HG02981 (cell line): ENCODE measurements around the gene ZNF862.
"Not testable (repeated sequence)": the region's sequence is repeated elsewhere in the genome, so short reads cannot be mapped to it uniquely, and the experiment has no call there.

Experiments
- ATAC-seq: cut with Tn5 transposase; IDR thresholded peaks from one replicate; pipeline ENCODE4 v1.9.1; 2021; ENCODE audit warnings: mild to moderate bottlenecking, moderate library complexity; ENCODE audit not compliant: unreplicated experiment

Gene ZNF862

DNA sequence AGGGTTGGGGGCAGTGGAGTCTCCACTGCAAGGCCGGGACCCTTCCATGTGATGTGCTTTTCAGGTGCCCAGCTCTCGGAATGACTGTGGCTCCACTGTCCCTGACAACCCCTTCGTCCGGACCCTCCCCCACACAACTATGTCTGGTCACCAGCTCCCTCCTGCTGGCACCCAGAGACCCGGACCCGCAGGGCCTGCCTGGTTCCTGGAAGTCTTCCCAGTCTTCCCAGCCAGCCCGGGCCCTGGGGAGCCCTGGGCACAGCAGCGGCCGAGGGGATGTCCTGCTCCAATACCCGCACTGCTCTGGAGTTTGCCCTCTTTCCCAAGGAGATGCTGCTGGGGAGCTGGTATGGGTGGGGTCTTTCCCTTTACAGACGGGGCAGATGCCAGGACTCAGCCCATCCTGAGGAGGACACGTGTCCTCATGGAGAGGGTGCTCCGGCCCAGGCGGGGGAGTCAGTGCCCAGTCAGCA is 41.1 kb downstream of the ZNF862 start:
- no peak for ATAC-seq

DNA sequence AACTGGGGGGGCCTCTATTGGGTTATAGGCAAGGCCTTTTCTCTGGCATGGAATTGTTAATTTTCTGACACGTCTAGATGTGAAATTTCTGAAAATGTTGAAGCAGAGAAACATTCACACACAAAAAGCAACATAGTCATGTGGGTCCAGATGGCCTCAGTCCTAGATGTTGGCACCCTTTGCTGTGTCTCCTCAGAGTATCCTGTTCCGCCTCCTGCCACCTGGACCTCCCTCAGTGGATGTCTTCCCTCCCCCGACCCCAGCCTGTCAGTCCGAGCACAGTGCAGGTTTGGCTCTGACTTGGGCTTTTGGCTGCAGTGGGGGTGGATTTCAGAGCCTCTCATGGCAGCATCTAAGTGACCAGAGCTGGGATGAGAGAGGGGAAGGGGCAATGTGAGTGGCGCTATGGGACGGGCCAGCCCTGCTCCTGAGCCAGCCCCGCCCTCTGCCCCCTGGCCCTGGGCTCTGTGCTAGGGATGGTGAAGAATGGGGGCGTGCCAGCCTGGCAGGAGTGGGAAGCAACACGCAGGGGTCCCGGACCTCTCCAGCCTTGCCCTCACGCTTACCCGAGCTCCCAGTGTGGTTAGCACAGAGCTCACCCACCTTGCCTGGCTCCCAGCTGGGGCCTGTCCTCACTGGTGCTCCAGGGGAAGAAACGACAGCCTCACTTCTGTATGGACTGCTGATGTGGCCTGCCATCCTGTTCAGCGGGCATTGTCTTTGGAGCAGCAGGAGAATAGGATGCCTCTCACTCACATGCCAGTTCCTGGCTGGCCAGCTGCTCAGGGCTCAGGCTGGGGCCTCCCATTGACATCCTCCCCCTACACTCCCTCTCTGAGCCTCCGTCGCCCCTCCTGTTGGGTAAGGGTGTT is 41.8 kb downstream of the ZNF862 start:
- no peak for ATAC-seq

GRCh38 chr7:149880638-149881311 is 42.6 kb downstream of the ZNF862 start:
- no peak for ATAC-seq

- ATAC-seq, result no peak
Measured at GRCh38 chr7:149881328-149882247, 43.4 kb downstream of the ZNF862 start.

- ATAC-seq, result no peak
Measured at GRCh38 chr7:149882248-149883047, 44.3 kb downstream of the ZNF862 start.

- no peak for ATAC-seq
Measured at GRCh38 chr7:149883048-149883438, 44.9 kb downstream of the ZNF862 start.

GRCh38 chr7:149883452-149883861 is 45.3 kb downstream of the ZNF862 start:
- ATAC-seq, result no peak

DNA sequence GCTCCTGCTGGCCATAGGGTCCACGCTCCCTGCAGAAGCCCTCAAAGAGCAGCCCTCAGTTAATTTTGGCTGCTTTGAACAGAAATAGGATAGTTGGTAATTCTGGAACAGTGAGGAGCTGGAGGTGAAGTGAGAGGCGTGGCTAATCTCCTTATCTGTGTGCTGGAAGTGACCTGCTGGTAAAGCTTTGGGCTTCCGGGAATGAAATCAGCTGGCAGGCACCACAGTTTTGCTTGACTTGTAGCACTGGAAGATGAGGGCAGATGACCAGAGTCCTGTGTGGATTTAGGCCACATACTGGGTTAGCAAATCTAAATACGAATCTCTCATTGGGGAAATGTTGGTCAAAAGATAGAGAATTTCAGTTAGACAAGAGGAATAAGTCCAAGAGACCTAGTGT is 45.8 kb downstream of the ZNF862 start:
- ATAC-seq, result no peak

DNA sequence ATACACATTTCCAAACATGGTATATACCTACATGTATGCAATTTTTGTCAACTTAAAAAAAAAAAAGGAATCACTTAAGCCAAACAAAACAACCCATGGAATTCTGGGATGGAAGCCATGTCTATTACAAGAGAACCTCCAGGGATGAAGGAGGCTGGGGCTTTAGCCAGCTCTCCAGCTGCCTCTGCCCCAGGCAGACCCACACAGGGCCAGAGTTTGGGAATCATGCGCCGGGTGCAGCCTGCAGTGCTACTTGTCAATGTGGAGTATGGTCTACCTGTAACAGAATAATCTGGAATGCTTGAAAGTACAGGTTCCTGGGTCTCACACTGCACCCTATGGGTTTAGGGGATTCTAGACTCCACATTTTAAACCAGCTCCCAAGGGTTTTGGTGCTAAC is 46.4 kb downstream of the ZNF862 start:
- ATAC-seq, result no peak

DNA sequence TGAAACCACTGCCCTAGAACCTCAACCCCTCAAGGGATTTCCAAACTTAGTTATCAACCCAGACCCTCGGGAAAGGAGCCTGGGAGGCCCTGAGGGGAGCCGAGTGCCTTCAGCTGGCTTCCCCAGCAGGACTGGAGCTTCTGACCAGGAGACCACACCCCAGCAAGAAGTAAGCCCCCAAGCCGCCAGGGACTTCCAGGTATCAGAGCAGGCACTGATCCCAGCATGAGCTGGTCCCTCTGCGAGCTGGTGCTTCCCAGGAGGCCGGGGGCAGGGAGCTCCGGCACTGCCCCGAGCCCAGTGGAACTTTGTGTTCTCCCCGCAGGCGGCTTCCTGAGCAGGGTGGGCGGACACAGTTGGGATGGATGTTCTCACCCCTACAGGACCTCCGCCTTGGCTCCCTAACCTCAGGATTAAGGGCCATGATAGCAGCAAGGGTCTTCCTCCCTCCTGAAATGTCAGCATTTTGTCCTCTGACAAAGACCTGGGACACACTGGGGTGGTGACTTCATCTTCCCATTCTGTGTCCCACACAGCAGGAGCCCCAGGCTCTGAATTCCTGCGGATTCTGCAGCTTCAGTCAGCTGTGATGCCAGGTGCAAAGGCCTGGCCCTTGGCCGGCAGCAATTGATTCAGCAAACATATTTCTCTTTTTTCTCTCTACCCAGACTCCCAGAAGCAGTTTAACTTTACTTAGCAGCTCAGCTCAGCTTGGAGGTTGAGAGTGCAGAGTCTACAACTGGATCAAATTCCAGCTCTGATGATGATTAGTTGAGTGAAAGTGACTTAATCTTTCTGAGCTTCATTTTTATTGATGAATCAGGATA is 47.2 kb downstream of the ZNF862 start:
- ATAC-seq, result no peak

DNA sequence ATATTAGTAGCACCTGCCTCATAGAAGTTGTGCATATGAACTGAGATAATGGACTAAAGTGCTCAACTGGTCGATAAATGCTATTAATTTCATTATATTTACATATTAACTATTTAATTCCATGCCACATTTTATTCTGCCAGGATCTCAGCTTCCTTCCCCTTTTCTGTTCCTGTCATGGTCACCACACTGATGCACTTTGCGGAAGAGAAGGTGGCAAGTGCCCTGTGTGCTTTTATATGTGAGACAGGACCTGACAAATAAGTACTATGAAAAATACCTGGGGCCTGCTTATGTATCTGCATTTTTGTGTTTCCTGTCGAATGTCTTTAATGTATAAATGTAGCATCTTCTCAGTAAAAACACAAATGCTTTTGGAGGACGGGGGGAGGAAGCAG is 47.8 kb downstream of the ZNF862 start:
- ATAC-seq, result no peak

- ATAC-seq, result no peak
Measured at GRCh38 chr7:149887311-149887710, 49.1 kb downstream of the ZNF862 start.

GRCh38 chr7:149890715-149891114 is 52.5 kb downstream of the ZNF862 start:
- ATAC-seq, result not testable (repeated sequence)

DNA sequence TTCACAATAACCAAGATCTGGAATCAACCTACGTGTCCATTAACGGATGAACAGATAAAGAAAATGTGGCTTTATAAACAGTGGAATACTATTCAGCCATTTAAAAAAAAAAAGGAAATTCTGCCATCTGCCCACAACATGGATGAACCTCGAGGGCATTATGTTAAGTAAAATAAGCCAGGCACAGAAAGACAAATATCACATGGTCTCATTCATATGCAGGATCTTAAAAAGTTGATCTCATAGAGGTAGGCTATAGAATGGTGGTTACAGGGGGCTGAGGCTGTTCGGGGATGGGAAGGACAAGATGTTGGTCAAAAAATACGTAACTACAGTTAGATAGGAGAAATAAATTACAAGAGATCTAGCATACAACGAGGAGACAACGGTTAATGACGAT is 56.8 kb downstream of the ZNF862 start:
- ATAC-seq, result not testable (repeated sequence)

DNA sequence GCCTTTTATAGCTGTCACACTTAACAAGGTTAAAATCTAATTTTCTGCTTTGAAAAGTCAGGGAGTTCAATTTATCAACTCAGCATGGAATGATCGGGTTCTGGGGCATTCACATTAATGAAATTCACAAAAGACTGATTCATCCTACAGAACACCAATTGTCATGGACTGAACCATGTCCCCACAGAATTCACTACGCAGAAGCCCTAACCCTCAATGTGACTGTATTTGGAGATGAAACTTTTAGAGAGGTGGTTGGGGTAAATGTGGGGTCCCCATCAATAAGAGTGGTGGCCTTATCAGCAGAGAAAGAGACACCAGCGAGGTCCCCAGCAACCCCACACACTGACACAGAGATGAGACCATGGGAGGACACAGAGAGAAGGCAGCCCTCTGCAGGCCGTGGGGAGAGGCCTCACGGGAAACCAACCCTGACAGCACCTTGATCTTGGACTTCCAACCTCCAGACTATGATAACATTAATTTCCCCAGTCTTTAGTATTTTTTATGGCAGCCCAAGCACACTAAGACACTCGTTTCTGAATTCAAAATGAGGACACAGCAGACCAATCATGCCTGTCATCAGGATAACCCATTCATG is 69.7 kb downstream of the ZNF862 start:
- not testable (repeated sequence) for ATAC-seq

DNA sequence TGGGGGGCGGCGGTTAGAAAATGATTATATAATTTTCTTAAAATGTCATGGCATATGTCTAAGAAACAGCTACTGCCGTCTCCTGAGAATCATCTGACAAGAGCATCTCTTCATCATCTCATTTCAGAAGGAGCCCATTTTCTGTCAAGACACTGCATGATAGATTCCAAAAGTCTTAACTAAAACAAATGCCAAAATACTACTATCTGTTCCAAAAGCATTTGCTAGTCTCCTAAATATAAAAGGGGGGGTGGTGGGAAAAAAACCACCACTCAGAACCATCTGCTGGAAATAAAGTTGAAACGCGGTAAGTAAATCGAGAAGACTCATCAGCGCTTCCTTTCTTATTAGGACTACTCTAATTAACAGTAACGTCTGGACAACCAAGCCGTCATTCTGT is 72.0 kb downstream of the ZNF862 start:
- ATAC-seq, result not testable (repeated sequence)

DNA sequence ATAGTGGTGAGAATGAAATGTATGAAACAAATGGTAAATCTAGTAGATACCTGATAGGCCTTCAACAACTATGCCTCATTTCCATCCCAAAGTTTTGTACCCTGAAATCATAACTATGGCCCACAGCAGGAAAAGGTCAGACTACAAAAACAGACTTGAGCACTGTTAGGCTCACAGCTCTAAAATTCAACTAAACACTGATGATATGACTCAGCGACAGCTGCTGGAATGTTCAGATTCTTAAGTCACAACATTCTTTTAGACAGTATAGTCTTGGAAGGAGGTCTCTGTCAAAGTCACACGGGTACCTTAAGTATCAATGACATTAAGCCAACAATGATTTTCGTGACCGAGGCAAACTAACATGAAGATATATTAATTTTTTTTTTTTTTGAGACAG is 74.0 kb downstream of the ZNF862 start:
- not testable (repeated sequence) for ATAC-seq
